Hematopoietic multipotent progenitor cell (in vitro differentiated cells): ENCODE data around the gene ADISSP. TPM values are rescaled to one million over a fixed set of nuclear protein-coding genes. Genes with fewer than 3 reads are reported as not detected.

Experiments
- DNase-seq, 3 donors: peaks; one replicate each; pipeline ENCODE4 v3.0.0-alpha.2; 2011 to 2015; ENCODE audit warnings: low read depth in 2 of 3, low spot score in 2 of 3
- total RNA-seq: library from RNA; depleted of rRNA; stranded (reverse); fragments of >200 nt; gene quantifications from one replicate; pipeline ENCODE4 v1.2.3, GENCODE V29; 2012

ADISSP gene
- total RNA-seq: 40.9 TPM

- DNase-seq: peak; percentile 87 to 97 (median 97)
Observed at GRCh38 chr20:3767427-3768341, at the start of gene ADISSP. TSS of gene ADISSP (minus strand) at chr20:3767753. CDS start at chr20:3760100, 7,653 bp downstream.

GRCh38 chr20:3815703-3816315, 48.3 kb upstream of the ADISSP start:
- no peak for DNase-seq

GRCh38 chr20:3814928-3815495, 47.5 kb upstream of the ADISSP start:
- no peak for DNase-seq

- DNase-seq: no peak
Observed at GRCh38 chr20:3813848-3814581, 46.5 kb upstream of the ADISSP start.

- DNase-seq: no peak
Observed at GRCh38 chr20:3812975-3813847, 45.7 kb upstream of the ADISSP start.

GRCh38 chr20:3812259-3812681, 44.7 kb upstream of the ADISSP start:
- no peak for DNase-seq

- DNase-seq: peak; percentile 82 to 95 (median 94)
Observed at GRCh38 chr20:3811467-3812258, 44.1 kb upstream of the ADISSP start.

GRCh38 chr20:3808544-3808943, 41.0 kb upstream of the ADISSP start:
- DNase-seq: no peak

GRCh38 chr20:3804781-3805180, 37.2 kb upstream of the ADISSP start:
- no peak for DNase-seq

- no peak for DNase-seq
Observed at GRCh38 chr20:3804254-3804751, 36.8 kb upstream of the ADISSP start.

- no peak for DNase-seq
Observed at GRCh38 chr20:3803854-3804253, 36.3 kb upstream of the ADISSP start.

- no peak for DNase-seq
Observed at GRCh38 chr20:3803289-3803688, 35.7 kb upstream of the ADISSP start.

GRCh38 chr20:3802524-3803239, 35.1 kb upstream of the ADISSP start:
- DNase-seq: no peak

GRCh38 chr20:3801846-3802245, 34.3 kb upstream of the ADISSP start:
- no peak for DNase-seq

GRCh38 chr20:3801299-3801698, 33.7 kb upstream of the ADISSP start:
- DNase-seq: no peak

GRCh38 chr20:3800878-3801260, 33.3 kb upstream of the ADISSP start:
- DNase-seq: no peak

- no peak for DNase-seq
Observed at GRCh38 chr20:3800256-3800877, 32.8 kb upstream of the ADISSP start.

GRCh38 chr20:3798908-3799248, 31.3 kb upstream of the ADISSP start:
- no peak for DNase-seq
